ENCODE measurements around the gene SEC16B. TPM values are rescaled to one million over a fixed set of nuclear protein-coding genes. Genes with fewer than 3 reads are reported as not detected.
A peak's percentile ranks its signal among the peaks of the same experiment; 100 is the strongest.

Gene SEC16B
- total and polyA plus RNA-seq, 2 donors from 2014 or later, result 3.5 to 4.8 TPM

DNA sequence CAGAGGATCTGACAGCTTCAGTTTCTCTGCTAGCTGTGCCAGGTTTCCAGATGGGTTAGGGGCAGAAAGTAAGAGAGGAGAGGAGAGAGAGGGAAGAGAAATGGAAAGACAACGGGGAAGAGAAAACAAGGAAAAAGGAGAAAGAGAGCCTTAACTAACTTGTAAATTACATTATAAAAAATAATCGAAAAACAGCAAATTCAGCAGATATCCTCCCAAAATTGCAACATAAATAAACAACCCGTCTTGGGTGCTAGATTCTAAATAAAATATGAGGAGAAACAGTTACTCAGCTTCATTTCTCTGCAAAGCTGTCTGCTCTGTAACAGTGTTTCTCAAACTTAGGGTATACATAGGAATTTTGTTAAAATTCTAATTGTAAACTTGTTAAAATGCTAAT, 29.2 kb downstream of the SEC16B start:
- H3K9ac ChIP-seq (ENCODE audit: low read length in 3 of 3), result no peak overlapping the region
- peaks cover 0 to 24% (median 8%) of the 10 kb centered on the region in 3 donors for H3K36me3 ChIP-seq (ENCODE audit: control insufficient read depth in 2 of 3, insufficient read depth in 3 of 3, low read length in 3 of 3)
- intact Hi-C loops (cut with DNase I), result no loop called here
- FAIRE-seq (no peak), DNase-seq (no peak)
- no peaks in the 10 kb centered on the region for H3K27me3 ChIP-seq (ENCODE audit: control insufficient read depth, insufficient read depth, low read length)
- H3K27ac ChIP-seq (ENCODE audit: low read depth in 2 of 2, low read length in 2 of 2), result no peak overlapping the region
- H3K4me1 ChIP-seq (ENCODE audit: control insufficient read depth in 2 of 3, insufficient read depth in 2 of 3, low read depth in 1 of 3, low read length in 3 of 3), result peaks cover 0 to 3% (median 0%) of the 10 kb centered on the region in 3 donors
- no peaks in the 10 kb centered on the region for H3K9me3 ChIP-seq (ENCODE audit: control insufficient read depth in 2 of 3, insufficient read depth in 1 of 3, low read length in 3 of 3)
- no peak overlapping the region for H3K4me3 ChIP-seq (ENCODE audit: low read length in 3 of 3)
- TF ChIP-seq, protein P1, sequence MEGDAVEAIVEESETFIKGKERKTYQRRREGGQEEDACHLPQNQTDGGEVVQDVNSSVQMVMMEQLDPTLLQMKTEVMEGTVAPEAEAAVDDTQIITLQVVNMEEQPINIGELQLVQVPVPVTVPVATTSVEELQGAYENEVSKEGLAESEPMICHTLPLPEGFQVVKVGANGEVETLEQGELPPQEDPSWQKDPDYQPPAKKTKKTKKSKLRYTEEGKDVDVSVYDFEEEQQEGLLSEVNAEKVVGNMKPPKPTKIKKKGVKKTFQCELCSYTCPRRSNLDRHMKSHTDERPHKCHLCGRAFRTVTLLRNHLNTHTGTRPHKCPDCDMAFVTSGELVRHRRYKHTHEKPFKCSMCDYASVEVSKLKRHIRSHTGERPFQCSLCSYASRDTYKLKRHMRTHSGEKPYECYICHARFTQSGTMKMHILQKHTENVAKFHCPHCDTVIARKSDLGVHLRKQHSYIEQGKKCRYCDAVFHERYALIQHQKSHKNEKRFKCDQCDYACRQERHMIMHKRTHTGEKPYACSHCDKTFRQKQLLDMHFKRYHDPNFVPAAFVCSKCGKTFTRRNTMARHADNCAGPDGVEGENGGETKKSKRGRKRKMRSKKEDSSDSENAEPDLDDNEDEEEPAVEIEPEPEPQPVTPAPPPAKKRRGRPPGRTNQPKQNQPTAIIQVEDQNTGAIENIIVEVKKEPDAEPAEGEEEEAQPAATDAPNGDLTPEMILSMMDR (IDR thresholded peaks at IDR 0.05; ENCODE audit: borderline replicate concordance, extremely low read depth, insufficient read depth), result no peak

DNA sequence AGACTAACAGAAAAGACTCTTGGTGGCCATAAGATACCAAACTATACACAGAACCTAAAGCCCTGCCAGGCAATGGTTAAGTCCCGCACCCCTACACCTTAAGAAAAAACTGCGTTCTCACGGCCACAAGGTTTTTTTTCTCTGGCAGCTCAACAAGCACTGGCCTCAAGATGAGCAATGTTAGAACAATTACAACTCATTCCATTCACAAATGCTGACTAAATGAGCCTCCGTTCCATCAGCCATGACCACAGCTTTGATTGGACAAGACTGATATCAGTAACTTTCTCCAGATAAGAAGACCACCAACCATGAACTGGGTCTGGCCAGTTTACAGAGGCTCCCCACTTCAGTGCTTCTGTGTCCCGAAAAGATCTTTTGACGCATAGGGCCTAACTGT, 31.9 kb downstream of the SEC16B start:
- H3K9me3 ChIP-seq (ENCODE audit: control insufficient read depth in 2 of 3, insufficient read depth in 1 of 3, low read length in 3 of 3), result no peaks in the 10 kb centered on the region
- H3K4me1 ChIP-seq (ENCODE audit: control insufficient read depth in 2 of 3, insufficient read depth in 2 of 3, low read depth in 1 of 3, low read length in 3 of 3), result no peaks in the 10 kb centered on the region
- FAIRE-seq (no peak), DNase-seq (no peak)
- intact Hi-C loops (cut with DNase I), result no loop called here
- H3K4me3 ChIP-seq (ENCODE audit: low read length in 3 of 3), result no peak overlapping the region
- TF ChIP-seq, protein P1 (IDR thresholded peaks at IDR 0.05; ENCODE audit: borderline replicate concordance, extremely low read depth, insufficient read depth), result no peak
- H3K27ac ChIP-seq (ENCODE audit: low read depth in 2 of 2, low read length in 2 of 2), result no peak overlapping the region
- no peak overlapping the region for H3K9ac ChIP-seq (ENCODE audit: low read length in 3 of 3)
- peaks cover 0 to 22% (median 12%) of the 10 kb centered on the region in 3 donors for H3K36me3 ChIP-seq (ENCODE audit: control insufficient read depth in 2 of 3, insufficient read depth in 3 of 3, low read length in 3 of 3)
- H3K27me3 ChIP-seq (ENCODE audit: control insufficient read depth, insufficient read depth, low read length), result no peaks in the 10 kb centered on the region

DNA sequence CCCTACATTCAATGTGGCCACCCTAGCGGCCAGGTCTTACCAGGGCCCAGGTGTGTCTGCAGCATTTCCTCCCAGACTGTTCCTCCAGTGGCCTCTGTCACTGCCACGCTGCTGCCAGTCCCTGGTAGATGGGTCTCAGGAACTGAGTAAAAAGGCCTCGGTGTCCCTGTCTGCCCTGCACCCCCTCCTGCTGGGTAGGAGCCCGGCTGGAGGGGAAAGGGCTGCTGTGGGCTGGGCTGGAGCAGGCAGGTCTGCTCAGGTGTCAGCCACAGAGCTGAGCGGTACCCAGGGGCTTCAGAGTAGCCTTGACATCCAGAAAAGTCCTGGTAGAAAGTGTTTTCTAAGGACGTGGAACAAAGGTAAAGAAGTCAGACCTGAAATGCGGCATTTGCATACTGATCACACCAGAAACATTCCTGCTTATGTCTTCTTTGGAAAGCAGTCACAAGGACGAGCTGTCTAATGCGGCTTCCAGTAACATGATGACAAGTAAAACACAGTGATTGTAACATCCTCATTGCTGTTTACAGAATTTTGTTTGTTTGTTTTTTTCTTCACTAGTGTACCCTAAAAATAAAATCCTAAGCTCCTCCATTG, 32.6 kb downstream of the SEC16B start:
- Histone ChIP-seq H3K36me3 (ENCODE audit: control insufficient read depth in 2 of 3, insufficient read depth in 3 of 3, low read length in 3 of 3) (peaks cover 0 to 22% (median 13%) of the 10 kb centered on the region in 3 donors), H3K4me3 (ENCODE audit: low read length in 3 of 3) (no peak overlapping the region), H3K4me1 (ENCODE audit: control insufficient read depth in 2 of 3, insufficient read depth in 2 of 3, low read depth in 1 of 3, low read length in 3 of 3) (no peaks in the 10 kb centered on the region), H3K9me3 (ENCODE audit: control insufficient read depth in 2 of 3, insufficient read depth in 1 of 3, low read length in 3 of 3) (no peaks in the 10 kb centered on the region), H3K9ac (ENCODE audit: low read length in 3 of 3) (no peak overlapping the region), H3K27me3 (ENCODE audit: control insufficient read depth, insufficient read depth, low read length) (no peaks in the 10 kb centered on the region), H3K27ac (ENCODE audit: low read depth in 2 of 2, low read length in 2 of 2) (no peak overlapping the region)
- intact Hi-C loops (cut with DNase I), result no loop called here
- TF ChIP-seq, protein P1 (IDR thresholded peaks at IDR 0.05; ENCODE audit: borderline replicate concordance, extremely low read depth, insufficient read depth), result no peak
- FAIRE-seq, result no peak
- DNase-seq, result peak in 1 of 5 donors; percentile 55

All from kidney (tissue), 14 donors.